Measurements from ENCODE around the gene SEMA4D.

DNA sequence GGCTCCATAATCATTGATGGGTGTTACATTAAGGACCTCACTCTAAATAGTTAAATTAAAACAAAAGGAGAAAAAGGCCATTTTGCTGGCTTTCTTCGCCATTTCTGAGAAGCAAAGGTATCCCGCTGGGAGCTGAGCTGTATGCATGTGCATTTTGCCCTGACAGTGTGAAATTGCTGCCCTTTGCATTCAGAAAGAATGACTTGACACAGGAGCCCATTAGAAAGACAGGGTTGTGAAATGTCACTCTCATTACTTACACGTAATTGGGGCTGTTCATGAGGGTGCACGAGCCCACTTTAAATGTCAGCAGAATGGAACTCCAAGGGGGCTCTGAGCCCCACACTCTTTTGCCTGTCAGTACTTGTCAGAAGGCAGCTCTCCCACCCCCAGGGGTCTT lies 85.0 kb downstream of the SEMA4D start:
- TF ChIP-seq, protein P1, sequence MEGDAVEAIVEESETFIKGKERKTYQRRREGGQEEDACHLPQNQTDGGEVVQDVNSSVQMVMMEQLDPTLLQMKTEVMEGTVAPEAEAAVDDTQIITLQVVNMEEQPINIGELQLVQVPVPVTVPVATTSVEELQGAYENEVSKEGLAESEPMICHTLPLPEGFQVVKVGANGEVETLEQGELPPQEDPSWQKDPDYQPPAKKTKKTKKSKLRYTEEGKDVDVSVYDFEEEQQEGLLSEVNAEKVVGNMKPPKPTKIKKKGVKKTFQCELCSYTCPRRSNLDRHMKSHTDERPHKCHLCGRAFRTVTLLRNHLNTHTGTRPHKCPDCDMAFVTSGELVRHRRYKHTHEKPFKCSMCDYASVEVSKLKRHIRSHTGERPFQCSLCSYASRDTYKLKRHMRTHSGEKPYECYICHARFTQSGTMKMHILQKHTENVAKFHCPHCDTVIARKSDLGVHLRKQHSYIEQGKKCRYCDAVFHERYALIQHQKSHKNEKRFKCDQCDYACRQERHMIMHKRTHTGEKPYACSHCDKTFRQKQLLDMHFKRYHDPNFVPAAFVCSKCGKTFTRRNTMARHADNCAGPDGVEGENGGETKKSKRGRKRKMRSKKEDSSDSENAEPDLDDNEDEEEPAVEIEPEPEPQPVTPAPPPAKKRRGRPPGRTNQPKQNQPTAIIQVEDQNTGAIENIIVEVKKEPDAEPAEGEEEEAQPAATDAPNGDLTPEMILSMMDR (IDR thresholded peaks at IDR 0.05), result no peak
- no peak for TF ChIP-seq ZFX (IDR thresholded peaks at IDR 0.05; ENCODE audit: borderline replicate concordance)
